CD14-positive monocyte (primary cell): ENCODE data around the gene ADAMTS8. TPM values are rescaled to one million over a fixed set of nuclear protein-coding genes. Genes with fewer than 3 reads are reported as not detected.

Experiments used
- DNase-seq, 3 donors: peaks; one replicate each; pipeline ENCODE4 v3.0.0-alpha.2; 2011 to 2022
- H2AFZ ChIP-seq: 2 replicates; pipeline ENCODE4 v1.6.0; 2012; ENCODE audit warnings: mild to moderate bottlenecking, low read depth, low read length, inconsistent platforms; ENCODE audit not compliant: insufficient read depth, poor library complexity, severe bottlenecking
- H3K27ac ChIP-seq, 2 donors: 1 replicate in 1 of 2; 2 replicates in 1 of 2; pipeline ENCODE4 v1.5.1; 2012 to 2013; ENCODE audit warnings: low read length in 2 of 2, control low read depth in 1 of 2, inconsistent platforms in 1 of 2, low read depth in 1 of 2, mild to moderate bottlenecking in 1 of 2
- H3K27me3 ChIP-seq, 2 donors: one replicate each; pipeline versions ENCODE4 v1.6.0 to v1.6.1; 2011 to 2013; ENCODE audit warnings: low read length in 2 of 2; ENCODE audit not compliant: control insufficient read depth in 2 of 2, insufficient read depth in 2 of 2
- H3K36me3 ChIP-seq, 2 donors: replicated peaks in 1 of 2; 1 replicate in 1 of 2; 2 replicates in 1 of 2; pipeline versions ENCODE4 v1.5.1 to v1.6.1; 2012 to 2013; ENCODE audit warnings: low read length in 2 of 2, control low read depth in 1 of 2, inconsistent platforms in 1 of 2, mild to moderate bottlenecking in 1 of 2; ENCODE audit not compliant: insufficient read depth in 2 of 2, control insufficient read depth in 1 of 2
- H3K4me1 ChIP-seq, 2 donors: 1 replicate in 1 of 2; 2 replicates in 1 of 2; pipeline versions ENCODE4 v1.5.1 to v1.6.1; 2012 to 2013; ENCODE audit warnings: low read length in 2 of 2, control low read depth in 1 of 2, inconsistent platforms in 1 of 2, mild to moderate bottlenecking in 1 of 2, moderate library complexity in 1 of 2; ENCODE audit not compliant: insufficient read depth in 2 of 2, control insufficient read depth in 1 of 2
- H3K4me2 ChIP-seq: replicated peaks from 2 replicates; pipeline ENCODE3; 2012; ENCODE audit warnings: low read length, moderate library complexity, mild to moderate bottlenecking; ENCODE audit not compliant: poor library complexity, severe bottlenecking; ENCODE audit errors: extremely low read depth
- H3K4me3 ChIP-seq, 3 experiments: fragments of 200-600 bp in 1 of 3; sonication (generic) in 1 of 3; replicated peaks in 1 of 3; 1 replicate in 2 of 3; 2 replicates in 1 of 3; pipeline ENCODE4 v1.5.1; 2011 to 2013; ENCODE audit warnings: low read length in 3 of 3, mild to moderate bottlenecking in 3 of 3, control low read depth in 2 of 3, low read depth in 2 of 3, inconsistent platforms in 1 of 3, moderate library complexity in 1 of 3
- H3K79me2 ChIP-seq: 2 replicates; pipeline ENCODE4 v1.6.0; 2012; ENCODE audit warnings: mild to moderate bottlenecking, control low read depth, inconsistent platforms, low read length, moderate library complexity; ENCODE audit not compliant: insufficient read depth
- H3K9ac ChIP-seq: 2 replicates; pipeline ENCODE4 v1.6.0; 2017; ENCODE audit warnings: low read length, mild to moderate bottlenecking; ENCODE audit not compliant: insufficient read depth, poor library complexity, severe bottlenecking
- H3K9me3 ChIP-seq, 2 donors: replicated peaks in 1 of 2; 1 replicate in 1 of 2; 2 replicates in 1 of 2; pipeline versions ENCODE4 v1.5.1 to v1.6.1; 2012 to 2013; ENCODE audit warnings: low read length in 2 of 2, control low read depth in 1 of 2; ENCODE audit not compliant: control insufficient read depth in 1 of 2, insufficient read depth in 1 of 2
- H4K20me1 ChIP-seq: 2 replicates; pipeline ENCODE4 v1.6.0; 2012; ENCODE audit warnings: mild to moderate bottlenecking, low read length, control low read depth, moderate library complexity; ENCODE audit not compliant: insufficient read depth
- H3K27ac Mint-ChIP-seq, 7 donors: one replicate each; pipeline ENCODE4 v1.8.0; 2020; ENCODE audit warnings: mild to moderate bottlenecking in 7 of 7, mixed read lengths in 7 of 7, moderate library complexity in 6 of 7, inconsistent platforms in 2 of 7
- H3K27me3 Mint-ChIP-seq, 3 donors: one replicate each; pipeline ENCODE4 v1.8.0; 2021 to 2022; ENCODE audit warnings: low read depth in 3 of 3, mild to moderate bottlenecking in 3 of 3, mixed read lengths in 3 of 3, moderate library complexity in 3 of 3, inconsistent platforms in 1 of 3
- H3K36me3 Mint-ChIP-seq, 2 donors: one replicate each; pipeline ENCODE4 v1.8.0; 2020; ENCODE audit warnings: mixed read lengths in 2 of 2, inconsistent platforms in 1 of 2, mild to moderate bottlenecking in 1 of 2
- H3K4me1 Mint-ChIP-seq: one replicate; pipeline ENCODE4 v1.8.0; 2020; ENCODE audit warnings: mild to moderate bottlenecking, mixed read lengths
- H3K4me3 Mint-ChIP-seq, 2 donors: one replicate each; pipeline ENCODE4 v1.8.0; 2020; ENCODE audit warnings: mild to moderate bottlenecking in 2 of 2, mixed read lengths in 2 of 2, moderate library complexity in 1 of 2
- H3K9me3 Mint-ChIP-seq, 7 donors: one replicate each; pipeline ENCODE4 v1.8.0; 2020 to 2022; ENCODE audit warnings: mixed read lengths in 7 of 7, mild to moderate bottlenecking in 6 of 7, moderate library complexity in 6 of 7, inconsistent platforms in 2 of 7
- WGBS: methylation state at CpG from one replicate; pipeline ENCODE4 v1.1.5; 2013; ENCODE audit warnings: missing lambda C conversion rate; ENCODE audit not compliant: insufficient coverage; 5-methylcytosine and 5-hydroxymethylcytosine counted together
- intact Hi-C, 2 donors: fragments of 100-400 bp; cut with micrococcal nuclease; formaldehyde crosslinking; loops; one replicate each; pipeline versions ENCODE4 v1.15.0 to v1.15.1; 2023
- polyA plus RNA-seq, 3 donors: library from polyadenylated mRNA; depleted of rRNA in 1 of 3; unstranded in 2 of 3; stranded (reverse) in 1 of 3; fragments of 300-500 nt in 2 of 3; fragments of >200 nt in 1 of 3; fragmentation: Illumina TruSeq in 2 of 3; gene quantifications; 1 replicate in 2 of 3; 2 replicates in 1 of 3; pipeline ENCODE4 v1.2.3, GENCODE V29; 2012 to 2021
- TF ChIP-seq, protein P1 (sequence below): fragments of 200-600 bp; IDR thresholded peaks from one replicate; pipeline ENCODE4 v1.8.0; 2022; ENCODE audit warnings: antibody characterized with exemption, mild to moderate bottlenecking

ADAMTS8 gene
- polyA plus RNA-seq, 3 donors, result not detected

- Mint-ChIP-seq H3K4me1 (peaks cover 10% of the 10 kb centered on the region), H3K4me3 (no peak overlapping the region), H3K27me3 (peaks cover 43 to 60% (median 60%) of the 10 kb centered on the region in 3 donors), H3K27ac (no peak overlapping the region), H3K36me3 (peaks cover 0 to 4% of the 10 kb centered on the region in 2 donors), H3K9me3 (peaks cover 0 to 9% (median 3%) of the 10 kb centered on the region in 7 donors)
- H3K4me2 ChIP-seq, result no peak overlapping the region
- H3K9ac ChIP-seq, result no peak overlapping the region
- peaks cover 0 to 10% of the 10 kb centered on the region in 2 donors for H3K9me3 ChIP-seq
- TF ChIP-seq, protein P1, sequence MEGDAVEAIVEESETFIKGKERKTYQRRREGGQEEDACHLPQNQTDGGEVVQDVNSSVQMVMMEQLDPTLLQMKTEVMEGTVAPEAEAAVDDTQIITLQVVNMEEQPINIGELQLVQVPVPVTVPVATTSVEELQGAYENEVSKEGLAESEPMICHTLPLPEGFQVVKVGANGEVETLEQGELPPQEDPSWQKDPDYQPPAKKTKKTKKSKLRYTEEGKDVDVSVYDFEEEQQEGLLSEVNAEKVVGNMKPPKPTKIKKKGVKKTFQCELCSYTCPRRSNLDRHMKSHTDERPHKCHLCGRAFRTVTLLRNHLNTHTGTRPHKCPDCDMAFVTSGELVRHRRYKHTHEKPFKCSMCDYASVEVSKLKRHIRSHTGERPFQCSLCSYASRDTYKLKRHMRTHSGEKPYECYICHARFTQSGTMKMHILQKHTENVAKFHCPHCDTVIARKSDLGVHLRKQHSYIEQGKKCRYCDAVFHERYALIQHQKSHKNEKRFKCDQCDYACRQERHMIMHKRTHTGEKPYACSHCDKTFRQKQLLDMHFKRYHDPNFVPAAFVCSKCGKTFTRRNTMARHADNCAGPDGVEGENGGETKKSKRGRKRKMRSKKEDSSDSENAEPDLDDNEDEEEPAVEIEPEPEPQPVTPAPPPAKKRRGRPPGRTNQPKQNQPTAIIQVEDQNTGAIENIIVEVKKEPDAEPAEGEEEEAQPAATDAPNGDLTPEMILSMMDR, result no peak
- H3K79me2 ChIP-seq, result no peaks in the 10 kb centered on the region
- H3K4me1 ChIP-seq, result peaks cover 8 to 15% of the 10 kb centered on the region in 2 donors
- no peak overlapping the region for H2AFZ ChIP-seq
- intact Hi-C loops, result no loop called here
- H3K27ac ChIP-seq, result no peak overlapping the region
- peaks cover 17 to 37% of the 10 kb centered on the region in 2 donors for H3K27me3 ChIP-seq
- 94% methylated on average over 16 of the region's 16 CpGs for WGBS
- H3K36me3 ChIP-seq, result no peaks in the 10 kb centered on the region
- H4K20me1 ChIP-seq, result no peaks in the 10 kb centered on the region
- no peak overlapping the region for H3K4me3 ChIP-seq
- DNase-seq, result no peak
These were observed 4.8 kb downstream of the ADAMTS8 start for GRCh38 chr11:130423541-130424142.

- Histone ChIP-seq H3K79me2 (no peaks in the 10 kb centered on the region), H3K36me3 (no peaks in the 10 kb centered on the region), H3K4me1 (peaks cover 8 to 10% of the 10 kb centered on the region in 2 donors), H2AFZ (no peak overlapping the region), H3K4me3 (no peak overlapping the region), H4K20me1 (no peaks in the 10 kb centered on the region), H3K4me2 (no peak overlapping the region), H3K9ac (no peak overlapping the region), H3K27ac (no peak overlapping the region), H3K27me3 (peaks cover 12 to 32% of the 10 kb centered on the region in 2 donors), H3K9me3 (peaks cover 0 to 8% of the 10 kb centered on the region in 2 donors)
- TF ChIP-seq, protein P1, result no peak
- DNase-seq, result no peak
- Mint-ChIP-seq H3K27ac (no peak overlapping the region), H3K4me1 (peaks cover 8% of the 10 kb centered on the region), H3K27me3 (peaks cover 40 to 56% (median 50%) of the 10 kb centered on the region in 3 donors), H3K9me3 (peaks cover 0 to 5% (median 3%) of the 10 kb centered on the region in 7 donors), H3K36me3 (peaks cover 0 to 2% of the 10 kb centered on the region in 2 donors), H3K4me3 (no peak overlapping the region)
- 94% methylated on average over 7 of the region's 22 CpGs for WGBS
- intact Hi-C loops, result no loop called here
These were observed 6.0 kb downstream of the ADAMTS8 start for GRCh38 chr11:130422251-130422995.
